Measurements from ENCODE around the gene RAD17.
"Not testable (repeated sequence)": the region's sequence is repeated elsewhere in the genome, so short reads cannot be mapped to it uniquely, and the experiment has no call there.

The RAD17 gene

GRCh38 chr5:69451941-69452647 is 82.5 kb downstream of the RAD17 start:
- Histone ChIP-seq H3K4me3 (ENCODE audit: insufficient read length, low read depth) (no peak overlapping the region), H3K9ac (ENCODE audit: insufficient read length, low read depth) (no peak overlapping the region), H3K4me1 (ENCODE audit: insufficient read depth, insufficient read length) (no peaks in the 10 kb centered on the region), H3K36me3 (ENCODE audit: insufficient read depth, insufficient read length, low read length) (no peaks in the 10 kb centered on the region), H3K9me3 (ENCODE audit: insufficient read depth, low read length) (no peaks in the 10 kb centered on the region), H3K27me3 (ENCODE audit: insufficient read depth, insufficient read length) (no peaks in the 10 kb centered on the region)
- no peak for DNase-seq (ENCODE audit: low read depth, low spot score)
- TF ChIP-seq YY1 (IDR thresholded peaks at IDR 0.05; ENCODE audit: insufficient read depth, insufficient read length): no peak
- no peak for TF ChIP-seq SUZ12 (IDR thresholded peaks at IDR 0.05; ENCODE audit: extremely low read depth, insufficient read depth, insufficient read length)
- no peak for TF ChIP-seq ZNF274 (IDR thresholded peaks at IDR 0.05; ENCODE audit: low read depth, low read length)

GRCh38 chr5:69453487-69453886 is 83.9 kb downstream of the RAD17 start:
- H3K27me3 ChIP-seq (ENCODE audit: insufficient read depth, insufficient read length); H3K4me3 ChIP-seq (ENCODE audit: insufficient read length, low read depth); H3K4me1 ChIP-seq (ENCODE audit: insufficient read depth, insufficient read length); H3K9ac ChIP-seq (ENCODE audit: insufficient read length, low read depth); H3K9me3 ChIP-seq (ENCODE audit: insufficient read depth, low read length); DNase-seq (ENCODE audit: low read depth, low spot score); H3K36me3 ChIP-seq (ENCODE audit: insufficient read depth, insufficient read length, low read length): not testable (repeated sequence)

GRCh38 chr5:69454460-69455249 is 85.0 kb downstream of the RAD17 start:
- Histone ChIP-seq H3K4me3 (ENCODE audit: insufficient read length, low read depth) (no peak overlapping the region), H3K36me3 (ENCODE audit: insufficient read depth, insufficient read length, low read length) (no peaks in the 10 kb centered on the region), H3K9ac (ENCODE audit: insufficient read length, low read depth) (no peak overlapping the region), H3K4me1 (ENCODE audit: insufficient read depth, insufficient read length) (no peaks in the 10 kb centered on the region), H3K9me3 (ENCODE audit: insufficient read depth, low read length) (no peaks in the 10 kb centered on the region), H3K27me3 (ENCODE audit: insufficient read depth, insufficient read length) (no peaks in the 10 kb centered on the region)
- TF ChIP-seq SUZ12 (IDR thresholded peaks at IDR 0.05; ENCODE audit: extremely low read depth, insufficient read depth, insufficient read length) (no peak), YY1 (IDR thresholded peaks at IDR 0.05; ENCODE audit: insufficient read depth, insufficient read length) (no peak), ZNF274 (IDR thresholded peaks at IDR 0.05; ENCODE audit: low read depth, low read length) (no peak)
- no peak for DNase-seq (ENCODE audit: low read depth, low spot score)

- not testable (repeated sequence) for H3K9me3 ChIP-seq (ENCODE audit: insufficient read depth, low read length); H3K4me3 ChIP-seq (ENCODE audit: insufficient read length, low read depth); H3K4me1 ChIP-seq (ENCODE audit: insufficient read depth, insufficient read length); H3K9ac ChIP-seq (ENCODE audit: insufficient read length, low read depth); H3K27me3 ChIP-seq (ENCODE audit: insufficient read depth, insufficient read length); H3K36me3 ChIP-seq (ENCODE audit: insufficient read depth, insufficient read length, low read length); DNase-seq (ENCODE audit: low read depth, low spot score)
Observed at GRCh38 chr5:69455428-69455988, 85.9 kb downstream of the RAD17 start.

GRCh38 chr5:69462170-69462569 is 92.6 kb downstream of the RAD17 start:
- Histone ChIP-seq H3K36me3 (ENCODE audit: insufficient read depth, insufficient read length, low read length) (no peaks in the 10 kb centered on the region), H3K4me3 (ENCODE audit: insufficient read length, low read depth) (no peak overlapping the region), H3K4me1 (ENCODE audit: insufficient read depth, insufficient read length) (no peaks in the 10 kb centered on the region), H3K9ac (ENCODE audit: insufficient read length, low read depth) (no peak overlapping the region), H3K27me3 (ENCODE audit: insufficient read depth, insufficient read length) (no peaks in the 10 kb centered on the region), H3K9me3 (ENCODE audit: insufficient read depth, low read length) (no peaks in the 10 kb centered on the region)
- DNase-seq (ENCODE audit: low read depth, low spot score): no peak
- TF ChIP-seq SUZ12 (IDR thresholded peaks at IDR 0.05; ENCODE audit: extremely low read depth, insufficient read depth, insufficient read length) (no peak), YY1 (IDR thresholded peaks at IDR 0.05; ENCODE audit: insufficient read depth, insufficient read length) (no peak), ZNF274 (IDR thresholded peaks at IDR 0.05; ENCODE audit: low read depth, low read length) (no peak)

All from NT2/D1 (cell line).